Smooth muscle cell (in vitro differentiated cells): ENCODE measurements around the gene DR1. TPM values are rescaled to one million over a fixed set of nuclear protein-coding genes. Genes with fewer than 3 reads are reported as not detected.

Source experiments
- DNase-seq: peaks from one replicate; lab custom pipeline; 2025; ENCODE audit not compliant: unreplicated experiment; lab: John Stamatoyannopoulos, UW
- H2AFZ ChIP-seq: fragments of 200-600 bp; sonication (generic); 2 replicates; pipeline ENCODE4 v1.6.0; 2016; ENCODE audit warnings: antibody characterized with exemption, low read depth, mild to moderate bottlenecking
- H3F3A ChIP-seq: fragments of 200-600 bp; sonication (generic); 2 replicates; pipeline ENCODE4 v1.6.0; 2017; ENCODE audit warnings: antibody characterized with exemption, low read depth
- H3K27ac ChIP-seq: fragments of 200-600 bp; sonication (generic); 2 replicates; pipeline ENCODE4 v1.5.1; 2016; ENCODE audit warnings: low read depth, mild to moderate bottlenecking
- H3K27me3 ChIP-seq: fragments of 200-600 bp; sonication (generic); 2 replicates; pipeline ENCODE4 v1.6.1; 2016; ENCODE audit warnings: low read depth, mild to moderate bottlenecking
- H3K36me3 ChIP-seq: fragments of 200-600 bp; sonication (generic); 2 replicates; pipeline ENCODE4 v1.5.1; 2016; ENCODE audit warnings: low read depth
- H3K4me1 ChIP-seq: fragments of 200-600 bp; sonication (generic); 2 replicates; pipeline ENCODE4 v1.5.1; 2016; ENCODE audit warnings: low read depth
- H3K4me2 ChIP-seq: fragments of 200-600 bp; sonication (generic); 2 replicates; pipeline ENCODE4 v1.6.0; 2016; ENCODE audit warnings: mild to moderate bottlenecking
- H3K4me3 ChIP-seq: fragments of 200-600 bp; sonication (generic); 2 replicates; pipeline ENCODE4 v1.5.1; 2016; ENCODE audit warnings: mild to moderate bottlenecking
- H3K79me2 ChIP-seq: fragments of 200-600 bp; sonication (generic); 2 replicates; pipeline ENCODE4 v1.6.0; 2016; ENCODE audit warnings: low read depth, mild to moderate bottlenecking
- H3K9ac ChIP-seq: fragments of 200-600 bp; sonication (generic); 2 replicates; pipeline ENCODE4 v1.6.0; 2016; ENCODE audit warnings: low read depth
- H3K9me3 ChIP-seq: fragments of 200-600 bp; sonication (generic); replicated peaks from 2 replicates; pipeline ENCODE4 v1.5.1; 2016; ENCODE audit warnings: low read depth
- H4K20me1 ChIP-seq: fragments of 200-600 bp; sonication (generic); 2 replicates; pipeline ENCODE4 v1.6.0; 2016; ENCODE audit warnings: low read depth
- CTCF ChIP-seq: fragments of 200-600 bp; sonication (generic); IDR thresholded peaks from 2 replicates; pipeline ENCODE4 v1.5.1; 2017; ENCODE audit warnings: borderline replicate concordance, mild to moderate bottlenecking, antibody characterized with exemption; ENCODE audit not compliant: insufficient read depth, poor library complexity, severe bottlenecking
- WGBS: methylation state at CpG from one replicate; pipeline ENCODE4 v1.1.7; 2016; ENCODE audit warnings: low lambda C conversion rate; 5-methylcytosine and 5-hydroxymethylcytosine counted together
- polyA plus RNA-seq: library from polyadenylated mRNA; unstranded; fragments of >200 nt; fragmentation: Nextera tagmentation; extraction: Ambion mirVana; gene quantifications from 2 replicates; pipeline ENCODE4 v1.2.1, GENCODE V29; 2016
- total RNA-seq: library from RNA; depleted of rRNA; stranded (reverse); fragments of >200 nt; gene quantifications from 2 replicates; pipeline ENCODE4 v1.2.3, GENCODE V29; 2014

Gene DR1
- total and polyA plus RNA-seq, 2 experiments from 2014 or later, result 33.8 to 63.4 TPM

- DNase-seq, result no peak
- WGBS, result 37% methylated on average over 5 of the region's 5 CpGs
- TF ChIP-seq CTCF, result no peak
- Histone ChIP-seq H4K20me1 (no peaks in the 10 kb centered on the region), H3K9ac (no peak overlapping the region), H3K4me3 (no peak overlapping the region), H3K4me2 (peak overlapping the region; percentile 19), H3F3A (no peaks in the 10 kb centered on the region), H2AFZ (no peak overlapping the region), H3K4me1 (no peaks in the 10 kb centered on the region), H3K27ac (peak overlapping the region; percentile 37), H3K79me2 (no peaks in the 10 kb centered on the region), H3K9me3 (no peaks in the 10 kb centered on the region), H3K36me3 (no peaks in the 10 kb centered on the region), H3K27me3 (no peaks in the 10 kb centered on the region)
Measured at GRCh38 chr1:93338387-93339146, 7.1 kb upstream of the DR1 start.

- Histone ChIP-seq H3K4me2 (peak overlapping the region; percentile 19), H3K9me3 (no peaks in the 10 kb centered on the region), H3K79me2 (no peaks in the 10 kb centered on the region), H3K4me1 (no peaks in the 10 kb centered on the region), H3K9ac (no peak overlapping the region), H3K27ac (peak overlapping the region; percentile 37), H3K27me3 (no peaks in the 10 kb centered on the region), H3F3A (no peaks in the 10 kb centered on the region), H2AFZ (no peak overlapping the region), H3K36me3 (no peaks in the 10 kb centered on the region), H3K4me3 (no peak overlapping the region), H4K20me1 (no peaks in the 10 kb centered on the region)
- no peak for DNase-seq
- 47% methylated on average over 3 of the region's 3 CpGs for WGBS
- no peak for TF ChIP-seq CTCF
Measured at GRCh38 chr1:93339171-93339697, 6.5 kb upstream of the DR1 start.

- no peak overlapping the region for H3K4me3 ChIP-seq
- H3K27ac ChIP-seq, result no peak overlapping the region
- no peaks in the 10 kb centered on the region for H3K9me3 ChIP-seq
- no peaks in the 10 kb centered on the region for H3K27me3 ChIP-seq
- TF ChIP-seq CTCF, result no peak
- no peaks in the 10 kb centered on the region for H3K36me3 ChIP-seq
- no peak overlapping the region for H2AFZ ChIP-seq
- H3K9ac ChIP-seq, result no peak overlapping the region
- no peaks in the 10 kb centered on the region for H4K20me1 ChIP-seq
- H3F3A ChIP-seq, result no peaks in the 10 kb centered on the region
- no peaks in the 10 kb centered on the region for H3K4me1 ChIP-seq
- DNase-seq, result no peak
- H3K4me2 ChIP-seq, result no peak overlapping the region
- peaks cover 3% of the 10 kb centered on the region for H3K79me2 ChIP-seq
Measured at GRCh38 chr1:93340090-93340489, 5.6 kb upstream of the DR1 start.

GRCh38 chr1:93344484-93344883 lies 1.2 kb upstream of the DR1 start:
- TF ChIP-seq CTCF, result no peak
- Histone ChIP-seq H4K20me1 (peaks cover 31% of the 10 kb centered on the region), H2AFZ (no peak overlapping the region), H3K27ac (no peak overlapping the region), H3K36me3 (no peaks in the 10 kb centered on the region), H3F3A (no peaks in the 10 kb centered on the region), H3K4me2 (peak overlapping the region; percentile 89), H3K9me3 (no peaks in the 10 kb centered on the region), H3K4me1 (peaks cover 18% of the 10 kb centered on the region), H3K79me2 (peaks cover 42% of the 10 kb centered on the region), H3K27me3 (no peaks in the 10 kb centered on the region), H3K4me3 (peak overlapping the region; percentile 97), H3K9ac (no peak overlapping the region)
- 97% methylated on average over 6 of the region's 6 CpGs for WGBS
- DNase-seq, result no peak
